Activated CD8-positive, alpha-beta memory T cell treated with anti-CD3 and anti-CD28 coated beads for 1 hour (primary cell): Measurements from ENCODE around the gene FGD6.

ENCODE experiments used
- DNase-seq, 2 donors: peaks; one replicate each; pipeline ENCODE4 v3.0.0-alpha.2; 2020; ENCODE audit warnings: low read depth in 1 of 2; ENCODE audit errors: extremely low read depth in 1 of 2

FGD6 gene

DNA sequence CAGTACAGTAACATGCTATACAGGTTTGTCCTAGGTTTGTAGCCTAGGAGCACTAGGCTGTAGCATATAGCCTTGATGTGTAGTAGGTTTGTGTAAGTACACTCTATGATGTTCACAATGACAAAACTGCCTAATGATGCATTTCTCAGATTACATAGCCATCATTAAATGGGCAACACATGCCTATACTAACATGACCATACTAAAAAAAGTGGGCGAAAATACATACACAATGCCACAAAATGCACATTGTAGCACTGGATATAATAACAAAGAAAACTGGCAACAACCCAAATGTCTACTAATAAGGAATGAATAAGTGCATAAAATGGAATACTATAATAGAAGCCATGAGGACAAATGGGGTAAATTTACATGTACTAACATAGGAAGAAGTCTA is 182.5 kb downstream of the FGD6 start:
- DNase-seq = no peak
